CD4-positive, alpha-beta T cell treated with Interleukin-6 at 100 ng/mL for 8 hours (primary cell): Measurements from ENCODE around the gene ENOPH1.
"Not testable (repeated sequence)": the region's sequence is repeated elsewhere in the genome, so short reads cannot be mapped to it uniquely, and the experiment has no call there.

Source experiments
- DNase-seq: peaks from one replicate; pipeline ENCODE4 v3.0.0-alpha.2; 2020; ENCODE audit warnings: mixed read lengths, low spot score

The ENOPH1 gene

GRCh38 chr4:82469791-82470345 lies 39.5 kb downstream of the ENOPH1 start:
- no peak for DNase-seq

GRCh38 chr4:82473080-82473479 lies 42.7 kb downstream of the ENOPH1 start:
- DNase-seq = not testable (repeated sequence)

- DNase-seq = no peak
Observed at GRCh38 chr4:82473621-82474164, 43.3 kb downstream of the ENOPH1 start.

- DNase-seq = not testable (repeated sequence)
Observed at GRCh38 chr4:82475931-82476330, 45.5 kb downstream of the ENOPH1 start.

GRCh38 chr4:82477469-82477868 lies 47.1 kb downstream of the ENOPH1 start:
- DNase-seq = not testable (repeated sequence)

GRCh38 chr4:82479562-82479961 lies 49.2 kb downstream of the ENOPH1 start:
- no peak for DNase-seq

GRCh38 chr4:82480771-82481505 lies 50.5 kb downstream of the ENOPH1 start:
- DNase-seq = no peak

- DNase-seq = no peak
Observed at GRCh38 chr4:82481506-82481840, 51.1 kb downstream of the ENOPH1 start.

- no peak for DNase-seq
Observed at GRCh38 chr4:82482387-82482786, 52.0 kb downstream of the ENOPH1 start.

GRCh38 chr4:82484996-82485783 lies 54.8 kb downstream of the ENOPH1 start:
- no peak for DNase-seq

GRCh38 chr4:82489076-82489475 lies 58.7 kb downstream of the ENOPH1 start:
- no peak for DNase-seq

GRCh38 chr4:82489987-82490386 lies 59.6 kb downstream of the ENOPH1 start:
- DNase-seq = no peak

- DNase-seq = no peak
Observed at GRCh38 chr4:82491251-82491960, 61.0 kb downstream of the ENOPH1 start.

GRCh38 chr4:82493721-82494425 lies 63.5 kb downstream of the ENOPH1 start:
- DNase-seq = no peak

- DNase-seq = no peak
Observed at GRCh38 chr4:82495666-82496065, 65.3 kb downstream of the ENOPH1 start.

GRCh38 chr4:82496349-82496748 lies 66.0 kb downstream of the ENOPH1 start:
- no peak for DNase-seq

- no peak for DNase-seq
Observed at GRCh38 chr4:82499738-82500434, 69.5 kb downstream of the ENOPH1 start.

- no peak for DNase-seq
Observed at GRCh38 chr4:82500435-82501153, 70.2 kb downstream of the ENOPH1 start.

GRCh38 chr4:82501154-82501442 lies 70.7 kb downstream of the ENOPH1 start:
- DNase-seq = no peak

- DNase-seq = no peak
Observed at GRCh38 chr4:82508011-82508410, 77.6 kb downstream of the ENOPH1 start.
